NB4 (cell line): ENCODE measurements around the gene DRC7.

ENCODE experiments used
- CTCF ChIP-seq: IDR thresholded peaks from one replicate; pipeline ENCODE4 v1.5.1; 2012; ENCODE audit warnings: low read depth, low read length
- MAX ChIP-seq: IDR thresholded peaks from 2 replicates; pipeline ENCODE4 v1.6.1; 2011; ENCODE audit warnings: low read depth, low read length
- MYC ChIP-seq: IDR thresholded peaks from 2 replicates; pipeline ENCODE4 v1.6.1; 2011; ENCODE audit warnings: low read depth, low read length
- POLR2A ChIP-seq: IDR thresholded peaks from 2 replicates; pipeline ENCODE4 v1.6.1; 2011; ENCODE audit warnings: mild to moderate bottlenecking; ENCODE audit not compliant: insufficient read length; ENCODE audit errors: extremely low read depth

DNA sequence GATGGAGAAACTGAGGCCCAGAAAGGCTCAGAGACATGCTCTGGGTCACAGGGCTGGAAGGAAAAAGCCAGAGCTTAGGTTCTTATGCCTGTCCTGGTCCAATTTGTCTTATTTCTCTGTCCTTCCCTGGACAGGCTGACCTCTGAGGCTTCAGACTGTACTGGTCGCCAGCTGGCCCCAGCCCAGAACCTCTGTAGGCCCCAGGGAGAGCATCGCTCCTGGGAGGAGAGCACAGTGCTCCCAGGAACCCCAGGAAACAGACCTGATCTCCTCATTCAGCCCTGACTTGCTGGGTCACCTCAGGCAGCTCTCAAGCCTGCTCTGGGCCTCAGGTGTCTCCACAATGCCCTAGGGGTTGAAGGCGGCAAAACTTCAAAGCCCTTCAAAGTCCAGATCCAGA, 4.9 kb downstream of the DRC7 start:
- TF ChIP-seq CTCF (no peak), POLR2A (no peak), MYC (no peak), MAX (no peak)
